ENCODE measurements around the gene PREP.

- TF ChIP-seq CTCF (IDR thresholded peaks at IDR 0.05), result no peak
- TF ChIP-seq POLR2A (IDR thresholded peaks at IDR 0.05), result no peak
Measured at GRCh38 chr6:105388392-105388791, 14.5 kb downstream of the PREP start.
